ENCODE measurements around the gene CISD2. TPM values are rescaled to one million over a fixed set of nuclear protein-coding genes. Genes with fewer than 3 reads are reported as not detected.
A peak's percentile ranks its signal among the peaks of the same experiment; 100 is the strongest.

Gene CISD2
- total and polyA plus RNA-seq, 3 experiments from 2014 or later, result 36.0 to 43.7 (median 43.6) TPM

- Mint-ChIP-seq H3K27ac (no peak overlapping the region), H3K36me3 (peaks cover 0 to 34% (median 10%) of the 10 kb centered on the region in 3 donors), H3K4me1 (peaks cover 16 to 51% (median 16%) of the 10 kb centered on the region in 3 donors), H3K9me3 (peaks cover 0 to 3% (median 0%) of the 10 kb centered on the region in 5 donors), H3K4me3 (no peak overlapping the region), H3K27me3 (peaks cover 0 to 5% of the 10 kb centered on the region in 2 donors)
- peaks cover 9% of the 10 kb centered on the region for H3K36me3 ChIP-seq (ENCODE audit: insufficient read depth, low read length)
- peak overlapping the region; percentile 90 for H3K4me3 ChIP-seq (ENCODE audit: low read length)
- no peaks in the 10 kb centered on the region for H3K27me3 ChIP-seq (ENCODE audit: insufficient read depth, low read length, poor library complexity, severe bottlenecking)
- H3K9me3 ChIP-seq (ENCODE audit: low read length), result no peaks in the 10 kb centered on the region
- ChIA-PET POLR2A (interaction anchor here (0.5 to 7.0 kb wide), 5 partner anchors 8 to 395 kb away, joined by 3 to 182 read pairs (median 26); partner anchors contain the start of genes CISD2 and MANBA), CTCF (interaction anchor here (0.8 to 2.0 kb wide), 3 partner anchors 9 to 325 kb away, joined by 3 to 5 read pairs (median 4); no protein-coding TSS in a partner anchor)
- H3K4me1 ChIP-seq (ENCODE audit: insufficient read depth, low read length), result peaks cover 50% of the 10 kb centered on the region
- peak overlapping the region; percentile 99 for H3K27ac ChIP-seq (ENCODE audit: low read depth, low read length)
- DNase-seq, result peak in 2 of 5 donors; percentile 27 to 42
Measured at GRCh38 chr4:102825261-102826091, 43.3 kb upstream of the CISD2 start.

- Histone ChIP-seq H3K9me3 (ENCODE audit: low read length) (no peaks in the 10 kb centered on the region), H3K4me1 (ENCODE audit: insufficient read depth, low read length) (peaks cover 42% of the 10 kb centered on the region), H3K4me3 (ENCODE audit: low read length) (peak overlapping the region; percentile 90), H3K27ac (ENCODE audit: low read depth, low read length) (peak overlapping the region; percentile 99), H3K27me3 (ENCODE audit: insufficient read depth, low read length, poor library complexity, severe bottlenecking) (no peaks in the 10 kb centered on the region), H3K36me3 (ENCODE audit: insufficient read depth, low read length) (peaks cover 9% of the 10 kb centered on the region)
- Mint-ChIP-seq H3K4me1 (peaks cover 16 to 43% (median 16%) of the 10 kb centered on the region in 3 donors), H3K4me3 (no peak overlapping the region), H3K27me3 (peaks cover 0 to 5% of the 10 kb centered on the region in 2 donors), H3K9me3 (peaks cover 0 to 3% (median 0%) of the 10 kb centered on the region in 5 donors), H3K36me3 (peaks cover 0 to 28% (median 9%) of the 10 kb centered on the region in 3 donors), H3K27ac (no peak overlapping the region)
- POLR2A ChIA-PET, result interaction anchor here (0.5 to 7.0 kb wide), 8 partner anchors 9 to 396 kb away, joined by 3 to 182 read pairs (median 10); partner anchors contain the start of genes CISD2 and MANBA
- CTCF ChIA-PET, result interaction anchor here (1.1 to 2.8 kb wide), 5 partner anchors 16 to 250 kb away, joined by 3 to 29 read pairs (median 5); partner anchors contain the start of genes CISD2, MANBA and SLC9B2
- DNase-seq, result no peak
Measured at GRCh38 chr4:102826105-102826889, 42.5 kb upstream of the CISD2 start.

GRCh38 chr4:102826890-102827673 is 41.7 kb upstream of the CISD2 start, which contains the start of gene UBE2D3:
UBE2D3 (minus strand) TSS chr4:102827551; CDS start chr4:102826508, 1,043 bp downstream.
- peaks cover 18 to 35% (median 20%) of the 10 kb centered on the region in 3 donors for H3K4me1 Mint-ChIP-seq
- no peaks in the 10 kb centered on the region for H3K27me3 ChIP-seq (ENCODE audit: insufficient read depth, low read length, poor library complexity, severe bottlenecking)
- peak; percentile 91 to 97 (median 95) for DNase-seq
- H3K36me3 ChIP-seq (ENCODE audit: insufficient read depth, low read length), result peaks cover 9% of the 10 kb centered on the region
- H3K27ac Mint-ChIP-seq, result no peak within 1 kb of the TSS
- H3K27me3 Mint-ChIP-seq, result peaks cover 0 to 5% of the 10 kb centered on the region in 2 donors
- H3K36me3 Mint-ChIP-seq, result peaks cover 0 to 24% (median 7%) of the 10 kb centered on the region in 3 donors
- ChIA-PET POLR2A (interaction anchor here (0.5 to 7.0 kb wide), 15 partner anchors 7 to 396 kb away, joined by 3 to 182 read pairs (median 5); partner anchors contain the start of genes BDH2, CISD2, MANBA and SLC9B2), CTCF (interaction anchor here (0.7 to 2.8 kb wide), 12 partner anchors 10 to 396 kb away, joined by 3 to 29 read pairs (median 4); partner anchors contain the start of genes CISD2, MANBA and SLC9B2)
- H3K4me1 ChIP-seq (ENCODE audit: insufficient read depth, low read length), result peaks cover 34% of the 10 kb centered on the region
- no peak within 1 kb of the TSS for H3K4me3 Mint-ChIP-seq
- peaks cover 0 to 3% (median 0%) of the 10 kb centered on the region in 5 donors for H3K9me3 Mint-ChIP-seq
- H3K4me3 ChIP-seq (ENCODE audit: low read length), result peak within 1 kb of the TSS; percentile 90
- H3K27ac ChIP-seq (ENCODE audit: low read depth, low read length), result peak within 1 kb of the TSS; percentile 99
- H3K9me3 ChIP-seq (ENCODE audit: low read length), result no peaks in the 10 kb centered on the region

DNA sequence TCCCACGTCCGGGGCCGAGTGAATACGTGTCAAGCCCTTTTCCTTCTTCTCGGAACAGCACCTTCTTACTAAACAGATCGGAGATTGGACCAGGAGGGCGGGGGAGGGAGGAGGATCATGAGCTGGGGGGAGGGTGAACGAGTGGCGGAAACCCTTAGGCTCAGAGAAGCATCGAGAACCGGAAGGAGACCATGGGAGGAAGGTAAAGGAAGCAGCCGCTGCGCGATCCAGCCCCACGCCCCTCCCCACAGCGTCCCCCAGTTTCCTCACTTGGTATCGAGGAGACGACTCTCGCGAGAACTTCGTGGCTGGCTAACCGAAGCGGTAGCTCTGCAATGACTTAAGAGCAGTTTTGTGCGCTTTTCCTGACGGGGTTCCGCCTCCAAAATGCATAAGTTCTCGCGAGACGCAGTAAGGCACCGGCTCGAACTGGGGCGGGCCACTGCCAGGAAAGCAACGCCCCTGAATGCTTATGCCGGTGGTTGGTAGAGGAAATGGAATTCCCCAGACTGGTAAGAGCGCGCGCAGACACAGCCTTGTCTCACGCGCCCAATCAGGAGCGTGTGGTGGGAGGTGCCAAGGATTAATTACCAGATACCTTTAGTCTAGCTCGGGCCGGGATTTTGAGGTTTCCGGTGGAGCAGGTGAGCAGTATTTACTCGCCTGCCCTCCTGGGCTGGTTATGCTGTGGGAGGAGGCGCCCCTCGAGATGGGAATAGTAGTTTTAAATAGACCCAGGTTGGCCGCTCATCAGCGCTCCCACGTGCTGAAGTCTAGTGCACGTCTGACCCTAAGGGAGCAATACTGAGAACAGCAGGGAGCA is 40.9 kb upstream of the CISD2 start:
- peaks cover 22 to 31% (median 24%) of the 10 kb centered on the region in 3 donors for H3K4me1 Mint-ChIP-seq
- H3K27ac Mint-ChIP-seq, result no peak overlapping the region
- H3K27me3 ChIP-seq (ENCODE audit: insufficient read depth, low read length, poor library complexity, severe bottlenecking), result no peaks in the 10 kb centered on the region
- ChIA-PET POLR2A (interaction anchor here (0.8 to 7.0 kb wide), 17 partner anchors 8 to 484 kb away, joined by 3 to 182 read pairs (median 5); partner anchors contain the start of genes BDH2, CISD2, MANBA and NFKB1), CTCF (interaction anchor here (0.7 to 2.8 kb wide), 15 partner anchors 10 to 397 kb away, joined by 3 to 29 read pairs (median 4); partner anchors contain the start of genes CISD2, MANBA and SLC9B2)
- peak overlapping the region; percentile 99 for H3K27ac ChIP-seq (ENCODE audit: low read depth, low read length)
- peak; percentile 98 to 100 (median 99) for DNase-seq
- H3K36me3 Mint-ChIP-seq, result peaks cover 0 to 17% (median 4%) of the 10 kb centered on the region in 3 donors
- H3K4me1 ChIP-seq (ENCODE audit: insufficient read depth, low read length), result peaks cover 28% of the 10 kb centered on the region
- peaks cover 0 to 3% (median 0%) of the 10 kb centered on the region in 5 donors for H3K9me3 Mint-ChIP-seq
- peaks cover 9% of the 10 kb centered on the region for H3K36me3 ChIP-seq (ENCODE audit: insufficient read depth, low read length)
- peaks cover 0 to 5% of the 10 kb centered on the region in 2 donors for H3K27me3 Mint-ChIP-seq
- H3K4me3 Mint-ChIP-seq, result no peak overlapping the region
- H3K9me3 ChIP-seq (ENCODE audit: low read length), result no peaks in the 10 kb centered on the region
- H3K4me3 ChIP-seq (ENCODE audit: low read length), result peak overlapping the region; percentile 90

- H3K27ac Mint-ChIP-seq, result no peak overlapping the region
- Histone ChIP-seq H3K27me3 (ENCODE audit: insufficient read depth, low read length, poor library complexity, severe bottlenecking) (no peaks in the 10 kb centered on the region), H3K9me3 (ENCODE audit: low read length) (no peaks in the 10 kb centered on the region), H3K4me1 (ENCODE audit: insufficient read depth, low read length) (peaks cover 24% of the 10 kb centered on the region), H3K36me3 (ENCODE audit: insufficient read depth, low read length) (peaks cover 9% of the 10 kb centered on the region), H3K27ac (ENCODE audit: low read depth, low read length) (peak overlapping the region; percentile 99), H3K4me3 (ENCODE audit: low read length) (peak overlapping the region; percentile 73)
- CTCF ChIA-PET, result interaction anchor here (1.2 to 2.8 kb wide), 9 partner anchors 11 to 203 kb away, joined by 3 to 29 read pairs (median 5); partner anchors contain the start of genes CISD2 and MANBA
- peaks cover 22 to 25% (median 24%) of the 10 kb centered on the region in 3 donors for H3K4me1 Mint-ChIP-seq
- peaks cover 0 to 12% (median 1%) of the 10 kb centered on the region in 3 donors for H3K36me3 Mint-ChIP-seq
- H3K27me3 Mint-ChIP-seq, result peaks cover 0 to 5% of the 10 kb centered on the region in 2 donors
- H3K9me3 Mint-ChIP-seq, result peaks cover 0 to 3% (median 0%) of the 10 kb centered on the region in 5 donors
- no peak overlapping the region for H3K4me3 Mint-ChIP-seq
- POLR2A ChIA-PET, result interaction anchor here (0.8 to 7.0 kb wide), 13 partner anchors 9 to 484 kb away, joined by 3 to 182 read pairs (median 5); partner anchors contain the start of genes CISD2, MANBA, NFKB1 and SLC9B2
- DNase-seq, result no peak
Measured at GRCh38 chr4:102828497-102828808, 40.3 kb upstream of the CISD2 start.

DNA sequence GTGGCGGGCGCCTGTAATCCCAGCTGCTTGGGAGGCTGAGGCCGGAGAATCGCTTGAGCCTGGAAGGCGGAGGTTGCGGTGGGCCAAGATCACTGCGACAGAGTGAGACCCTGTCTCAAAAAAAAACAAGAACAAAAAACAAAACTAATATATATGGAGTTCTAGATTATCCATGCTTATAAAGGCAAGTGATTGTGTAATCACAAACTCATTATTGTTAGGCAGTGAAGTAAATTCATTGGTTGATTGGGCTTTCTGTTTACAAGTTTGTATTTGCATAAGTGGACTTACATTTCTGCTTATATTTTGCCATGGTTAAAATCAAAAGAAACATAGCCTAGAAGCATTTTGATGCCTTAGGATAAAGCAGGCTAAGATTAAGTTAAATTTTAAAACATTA is 39.0 kb upstream of the CISD2 start:
- no peaks in the 10 kb centered on the region for H3K9me3 ChIP-seq (ENCODE audit: low read length)
- CTCF ChIA-PET, result no interaction called here
- H3K9me3 Mint-ChIP-seq, result peaks cover 0 to 3% (median 0%) of the 10 kb centered on the region in 5 donors
- no peak for DNase-seq
- H3K27ac Mint-ChIP-seq, result peak overlapping the region in 3 of 8 donors; percentile 19 to 37 (median 25)
- peaks cover 0 to 5% of the 10 kb centered on the region in 2 donors for H3K27me3 Mint-ChIP-seq
- H3K27me3 ChIP-seq (ENCODE audit: insufficient read depth, low read length, poor library complexity, severe bottlenecking), result no peaks in the 10 kb centered on the region
- peaks cover 4% of the 10 kb centered on the region for H3K36me3 ChIP-seq (ENCODE audit: insufficient read depth, low read length)
- POLR2A ChIA-PET, result interaction anchor here (7.0 kb wide), 1 partner anchor 38 kb away, joined by 182 read pairs; the partner anchor contains the start of gene CISD2
- H3K4me1 Mint-ChIP-seq, result peaks cover 16 to 24% (median 22%) of the 10 kb centered on the region in 3 donors
- no peak overlapping the region for H3K4me3 ChIP-seq (ENCODE audit: low read length)
- H3K4me3 Mint-ChIP-seq, result no peak overlapping the region
- peaks cover 0 to 2% (median 0%) of the 10 kb centered on the region in 3 donors for H3K36me3 Mint-ChIP-seq
- no peak overlapping the region for H3K27ac ChIP-seq (ENCODE audit: low read depth, low read length)
- peaks cover 11% of the 10 kb centered on the region for H3K4me1 ChIP-seq (ENCODE audit: insufficient read depth, low read length)

All from CD8-positive, alpha-beta memory T cell (primary cell).